ENCODE measurements around the gene CBY1.

The CBY1 gene

DNA sequence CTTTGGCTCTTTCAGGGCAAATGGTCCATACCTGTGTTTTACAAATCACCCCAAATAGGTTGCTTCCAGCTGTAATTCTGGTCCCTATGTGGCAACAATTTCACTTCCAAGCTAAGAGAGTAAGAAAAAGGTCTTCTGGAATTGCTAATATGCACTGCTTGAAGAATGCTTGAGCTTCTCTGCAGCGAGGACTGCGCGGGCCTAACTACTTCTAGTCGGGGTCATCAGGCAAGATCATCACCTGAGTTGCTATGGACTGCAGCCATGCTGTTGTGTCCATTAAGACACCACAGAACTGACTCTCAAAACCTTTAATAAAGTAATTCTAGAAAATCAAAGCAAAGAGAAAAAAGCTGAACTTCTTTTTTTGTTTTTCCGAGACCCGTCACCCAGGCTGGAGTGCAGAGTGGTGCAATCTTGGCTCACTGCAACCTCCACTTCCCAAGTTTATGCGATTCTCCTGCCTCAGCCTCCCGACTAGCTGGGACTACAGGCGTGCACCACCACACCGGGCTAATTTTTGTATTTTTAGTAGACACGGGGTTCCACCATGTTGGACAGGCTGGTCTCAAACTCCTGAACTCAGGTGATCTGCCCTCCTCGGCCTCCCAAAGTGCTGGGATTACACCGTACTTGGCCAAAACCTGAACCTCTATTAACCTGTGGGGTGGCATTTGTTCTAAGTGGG is 42.1 kb downstream of the CBY1 start:
- Histone ChIP-seq H3K4me1 (ENCODE audit: control insufficient read depth, insufficient read depth, low read length) (peaks cover 26% of the 10 kb centered on the region), H3K27ac (ENCODE audit: low read depth, low read length) (no peak overlapping the region), H3K27me3 (ENCODE audit: control insufficient read depth, insufficient read depth, low read length) (no peaks in the 10 kb centered on the region), H3K9ac (ENCODE audit: low read length) (no peak overlapping the region), H3K36me3 (ENCODE audit: control insufficient read depth, insufficient read depth, low read length) (no peaks in the 10 kb centered on the region), H3K4me3 (ENCODE audit: low read length) (peak overlapping the region; percentile 22)

DNA sequence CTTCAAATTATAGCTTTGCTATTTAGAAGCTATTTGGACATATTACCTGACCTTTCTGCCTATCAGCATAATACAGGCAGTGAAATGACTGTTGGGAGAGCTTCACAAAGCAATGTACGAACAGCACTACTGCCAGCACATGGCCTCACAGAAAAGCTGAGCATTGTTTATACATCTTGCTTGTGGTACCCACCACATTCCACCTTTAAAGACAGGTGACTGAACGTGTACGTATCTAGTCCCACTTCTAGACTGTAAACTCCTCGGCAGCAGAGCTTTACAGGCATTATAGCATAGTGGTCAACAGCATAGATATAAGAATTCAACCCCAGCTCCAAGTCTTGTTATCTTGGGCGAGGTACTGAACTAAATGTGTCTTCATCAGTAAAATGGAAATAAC is 42.7 kb downstream of the CBY1 start:
- Histone ChIP-seq H3K27ac (ENCODE audit: low read depth, low read length) (no peak overlapping the region), H3K27me3 (ENCODE audit: control insufficient read depth, insufficient read depth, low read length) (no peaks in the 10 kb centered on the region), H3K36me3 (ENCODE audit: control insufficient read depth, insufficient read depth, low read length) (no peaks in the 10 kb centered on the region), H3K4me1 (ENCODE audit: control insufficient read depth, insufficient read depth, low read length) (peaks cover 26% of the 10 kb centered on the region), H3K9ac (ENCODE audit: low read length) (no peak overlapping the region), H3K4me3 (ENCODE audit: low read length) (peak overlapping the region; percentile 65)

DNA sequence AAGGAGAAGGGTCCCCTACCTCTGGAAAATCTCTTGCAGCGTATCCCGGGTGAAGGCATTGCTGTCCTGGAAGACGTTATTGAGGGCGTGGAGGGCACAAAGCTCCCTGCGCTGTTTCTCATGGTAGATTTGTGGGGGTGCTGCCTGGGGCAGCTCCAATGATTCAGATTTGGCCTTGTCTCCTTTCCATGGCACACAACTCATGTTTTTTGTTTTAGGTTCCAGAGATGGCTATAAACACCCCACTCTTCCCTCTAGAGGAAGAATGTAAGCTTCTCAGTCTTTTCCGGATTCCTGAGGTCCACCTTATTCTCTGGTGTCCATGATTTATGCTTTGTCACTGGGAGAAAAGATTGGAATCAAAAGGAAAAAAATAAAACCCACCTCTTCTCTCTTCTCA is 43.3 kb downstream of the CBY1 start:
- Histone ChIP-seq H3K4me1 (ENCODE audit: control insufficient read depth, insufficient read depth, low read length) (peaks cover 29% of the 10 kb centered on the region), H3K9ac (ENCODE audit: low read length) (peak overlapping the region; percentile 27), H3K27me3 (ENCODE audit: control insufficient read depth, insufficient read depth, low read length) (no peaks in the 10 kb centered on the region), H3K27ac (ENCODE audit: low read depth, low read length) (peak overlapping the region; percentile 93), H3K36me3 (ENCODE audit: control insufficient read depth, insufficient read depth, low read length) (no peaks in the 10 kb centered on the region), H3K4me3 (ENCODE audit: low read length) (peak overlapping the region; percentile 65)

DNA sequence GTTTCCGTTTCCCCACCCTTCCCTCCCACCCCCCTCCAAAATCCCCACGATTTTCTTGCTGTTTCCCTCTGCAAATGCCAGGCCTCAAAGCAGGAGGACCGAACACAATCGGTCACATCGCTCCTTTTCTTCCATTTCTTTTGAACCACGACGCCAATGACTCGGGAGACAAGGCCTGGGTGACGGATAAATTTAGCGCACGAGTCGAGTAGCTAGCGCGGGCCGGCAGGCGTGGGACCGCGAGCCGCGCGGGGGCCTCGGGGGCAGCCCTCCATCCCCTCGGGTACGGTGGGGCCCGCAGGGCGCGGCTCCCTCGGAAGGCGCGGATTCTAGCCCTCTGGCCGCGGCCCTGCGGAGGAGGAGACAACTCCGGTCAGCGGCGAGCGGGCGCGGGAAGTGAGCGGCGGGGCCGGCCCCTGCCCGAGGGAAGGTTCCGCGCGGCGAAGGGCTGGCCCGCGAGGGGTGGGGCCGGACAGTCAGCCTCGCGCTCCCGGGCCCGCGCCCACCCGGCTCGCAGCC is 43.9 kb downstream of the CBY1 start:
- peaks cover 32% of the 10 kb centered on the region for H3K4me1 ChIP-seq (ENCODE audit: control insufficient read depth, insufficient read depth, low read length)
- H3K9ac ChIP-seq (ENCODE audit: low read length) = peak overlapping the region; percentile 47
- no peaks in the 10 kb centered on the region for H3K36me3 ChIP-seq (ENCODE audit: control insufficient read depth, insufficient read depth, low read length)
- peak overlapping the region; percentile 93 for H3K27ac ChIP-seq (ENCODE audit: low read depth, low read length)
- H3K4me3 ChIP-seq (ENCODE audit: low read length) = peak overlapping the region; percentile 65
- H3K27me3 ChIP-seq (ENCODE audit: control insufficient read depth, insufficient read depth, low read length) = no peaks in the 10 kb centered on the region

DNA sequence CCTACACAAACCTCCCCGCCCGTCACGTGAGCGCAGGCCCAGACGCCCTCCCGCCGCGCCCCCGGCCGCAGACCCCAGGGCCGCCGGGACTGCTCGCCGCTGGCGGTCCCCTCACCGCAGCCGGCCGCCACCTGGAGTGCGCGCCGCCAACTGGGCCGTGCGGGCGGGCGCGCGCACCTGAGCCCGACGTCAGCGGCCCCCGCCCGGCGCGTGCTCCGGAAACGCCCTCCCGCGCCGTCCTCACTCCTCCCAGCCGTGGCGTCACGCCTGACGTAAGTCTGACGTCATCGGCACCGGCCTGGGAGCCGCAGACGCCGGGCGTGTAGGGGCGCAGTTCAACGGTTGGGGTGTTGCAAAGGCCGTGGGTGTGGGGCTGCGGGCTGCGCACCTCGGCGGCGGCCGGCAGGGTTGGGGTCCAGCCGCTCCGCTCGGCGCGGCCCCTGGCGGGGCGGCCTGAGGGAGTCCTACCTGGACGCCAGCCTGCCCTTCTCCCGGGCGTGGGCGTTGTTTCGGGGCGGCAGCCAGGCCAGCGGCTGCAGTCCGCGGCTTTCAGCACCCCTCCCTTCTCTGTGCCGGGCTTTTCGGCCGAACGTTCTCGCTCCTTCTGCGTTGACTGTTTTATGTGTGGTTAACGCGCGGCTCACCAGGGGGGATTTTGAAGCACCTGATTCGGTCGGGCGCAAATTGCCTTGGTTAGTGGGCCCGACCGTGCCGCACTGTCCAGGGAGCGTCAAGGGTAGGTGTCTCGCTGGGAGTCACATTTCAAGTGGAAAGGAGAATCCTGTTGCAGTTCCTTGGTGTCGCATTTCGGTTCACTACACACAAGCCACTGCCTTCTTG is 44.6 kb downstream of the CBY1 start, which contains the start of gene JOSD1:
Gene JOSD1 (minus strand): TSS at position 155 of the 840 bp plus-strand sequence. CDS start 956 bp downstream, outside the sequence.
- Histone ChIP-seq H3K27ac (ENCODE audit: low read depth, low read length) (peak within 1 kb of the TSS; percentile 93), H3K27me3 (ENCODE audit: control insufficient read depth, insufficient read depth, low read length) (no peaks in the 10 kb centered on the region), H3K36me3 (ENCODE audit: control insufficient read depth, insufficient read depth, low read length) (no peaks in the 10 kb centered on the region), H3K4me3 (ENCODE audit: low read length) (peak within 1 kb of the TSS; percentile 65), H3K9ac (ENCODE audit: low read length) (peak within 1 kb of the TSS; percentile 88), H3K4me1 (ENCODE audit: control insufficient read depth, insufficient read depth, low read length) (peaks cover 32% of the 10 kb centered on the region)

DNA sequence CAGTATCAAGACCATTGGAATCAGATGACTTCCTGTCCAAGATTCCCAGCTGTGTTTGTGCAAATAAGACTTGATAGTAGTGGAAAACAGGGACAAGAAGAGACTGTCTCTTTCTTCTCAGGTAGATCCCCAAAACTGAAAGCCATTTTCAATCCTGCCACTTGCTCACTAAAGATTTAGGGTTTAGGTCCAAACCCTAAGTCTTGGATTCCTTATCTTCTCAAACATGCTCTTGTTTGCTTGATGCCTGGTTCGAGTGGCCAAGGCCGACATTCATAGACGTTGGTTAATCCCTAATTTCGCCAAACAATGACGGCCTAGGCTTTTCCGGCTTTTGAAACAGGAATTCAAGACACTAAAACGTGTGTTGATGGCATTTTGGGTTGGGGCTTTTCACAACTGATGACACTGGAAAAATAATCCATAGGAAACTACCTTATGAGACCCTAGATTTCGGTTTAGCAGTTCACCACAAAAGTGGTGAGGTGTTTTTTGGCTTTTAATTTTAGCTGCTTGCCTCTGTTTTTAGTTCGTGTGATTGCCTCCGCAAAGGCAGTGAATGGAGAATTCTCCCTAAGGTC is 48.3 kb downstream of the CBY1 start:
- H3K4me3 ChIP-seq (ENCODE audit: low read length) = peak overlapping the region; percentile 45
- peak overlapping the region; percentile 63 for H3K27ac ChIP-seq (ENCODE audit: low read depth, low read length)
- H3K36me3 ChIP-seq (ENCODE audit: control insufficient read depth, insufficient read depth, low read length) = no peaks in the 10 kb centered on the region
- no peaks in the 10 kb centered on the region for H3K27me3 ChIP-seq (ENCODE audit: control insufficient read depth, insufficient read depth, low read length)
- H3K9ac ChIP-seq (ENCODE audit: low read length) = no peak overlapping the region
- H3K4me1 ChIP-seq (ENCODE audit: control insufficient read depth, insufficient read depth, low read length) = peaks cover 19% of the 10 kb centered on the region

DNA sequence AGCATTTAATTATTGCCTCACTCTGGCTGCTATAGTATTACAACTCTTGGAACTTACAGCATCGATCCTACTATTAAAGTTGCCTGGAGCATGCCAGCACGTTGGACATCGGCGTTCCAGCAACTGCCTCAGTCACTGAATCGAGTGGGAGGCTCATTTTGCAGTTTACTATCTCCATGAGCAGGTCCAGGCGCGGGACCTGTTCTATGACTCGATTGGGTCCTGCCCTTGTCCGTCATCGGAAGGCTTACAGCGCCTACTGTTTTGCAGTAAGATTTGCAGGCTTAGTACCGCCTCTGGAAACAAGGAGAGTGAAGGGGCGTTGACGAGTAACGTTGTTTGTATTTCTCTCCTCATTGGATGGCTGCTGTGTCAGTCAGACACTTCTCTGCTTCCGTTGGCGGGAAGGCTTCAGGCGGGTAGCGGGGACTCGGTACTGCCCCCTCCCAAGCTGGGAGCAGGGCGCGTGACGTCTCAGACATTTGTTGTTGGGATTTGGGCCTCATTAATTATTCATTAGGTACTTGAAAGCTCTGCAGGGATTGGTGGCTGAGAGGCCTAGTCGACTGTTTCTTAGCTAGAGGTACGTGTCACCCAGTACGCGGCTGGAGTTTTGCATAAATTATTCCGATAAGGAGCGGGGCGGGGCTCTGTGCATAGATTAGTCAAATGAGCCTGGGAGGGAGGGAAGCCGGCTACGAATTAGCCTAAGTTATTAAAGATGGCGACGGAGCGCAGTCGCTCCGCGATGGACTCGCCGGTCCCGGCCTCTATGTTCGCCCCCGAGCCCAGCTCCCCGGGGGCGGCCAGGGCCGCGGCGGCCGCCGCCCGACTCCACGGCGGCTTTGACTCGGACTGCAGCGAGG is 49.0 kb downstream of the CBY1 start, which contains the start of gene GTPBP1:
Gene GTPBP1 (plus strand): TSS at position 710 of the 866 bp plus-strand sequence. CDS start 12 bp downstream, at position 722.
- Histone ChIP-seq H3K27ac (ENCODE audit: low read depth, low read length) (peak within 1 kb of the TSS; percentile 92), H3K36me3 (ENCODE audit: control insufficient read depth, insufficient read depth, low read length) (no peaks in the 10 kb centered on the region), H3K27me3 (ENCODE audit: control insufficient read depth, insufficient read depth, low read length) (no peaks in the 10 kb centered on the region), H3K4me3 (ENCODE audit: low read length) (peak within 1 kb of the TSS; percentile 83), H3K4me1 (ENCODE audit: control insufficient read depth, insufficient read depth, low read length) (peaks cover 17% of the 10 kb centered on the region), H3K9ac (ENCODE audit: low read length) (peak within 1 kb of the TSS; percentile 89)

DNA sequence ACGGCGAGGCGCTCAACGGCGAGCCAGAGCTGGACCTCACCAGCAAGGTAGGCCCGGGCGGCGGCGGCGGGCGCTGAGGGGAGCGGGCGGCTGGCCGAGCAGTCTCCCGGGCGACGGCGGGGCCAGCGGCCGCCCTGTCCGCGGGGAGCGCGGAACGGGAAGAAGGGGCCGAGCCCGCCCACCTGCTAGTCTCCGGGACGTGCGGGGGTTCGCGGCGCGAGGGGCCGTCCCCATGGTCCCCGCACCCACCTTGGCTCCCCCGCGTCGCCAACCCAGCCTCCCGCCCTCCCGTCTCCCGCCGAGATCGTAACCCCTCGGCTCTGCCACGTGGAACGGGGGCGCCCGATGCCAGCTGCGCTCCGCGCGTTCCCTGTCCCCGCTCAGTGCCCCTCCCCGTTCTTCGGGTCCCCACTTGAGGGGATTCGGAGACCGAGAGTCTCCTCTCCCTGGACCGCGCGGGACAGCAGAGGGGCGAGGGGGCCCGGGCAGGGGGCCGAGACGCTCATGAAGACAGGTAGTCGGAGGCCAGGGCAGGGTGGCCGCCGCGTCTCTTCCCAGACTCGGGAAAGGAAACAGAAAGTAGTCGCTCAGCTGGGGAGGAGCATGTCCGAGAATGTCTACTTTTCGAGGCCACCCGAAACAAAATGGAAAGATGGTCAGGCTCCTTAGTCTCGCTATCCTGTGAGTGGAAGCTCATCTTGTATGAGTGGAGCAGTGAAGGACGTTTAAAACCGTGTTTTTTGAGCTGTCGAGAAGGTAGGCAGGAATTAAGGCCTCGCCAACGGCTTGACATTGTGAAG is 49.9 kb downstream of the CBY1 start:
- H3K27me3 ChIP-seq (ENCODE audit: control insufficient read depth, insufficient read depth, low read length) = no peaks in the 10 kb centered on the region
- no peaks in the 10 kb centered on the region for H3K36me3 ChIP-seq (ENCODE audit: control insufficient read depth, insufficient read depth, low read length)
- H3K4me1 ChIP-seq (ENCODE audit: control insufficient read depth, insufficient read depth, low read length) = peaks cover 17% of the 10 kb centered on the region
- H3K4me3 ChIP-seq (ENCODE audit: low read length) = peak overlapping the region; percentile 83
- H3K27ac ChIP-seq (ENCODE audit: low read depth, low read length) = peak overlapping the region; percentile 92
- H3K9ac ChIP-seq (ENCODE audit: low read length) = peak overlapping the region; percentile 89

DNA sequence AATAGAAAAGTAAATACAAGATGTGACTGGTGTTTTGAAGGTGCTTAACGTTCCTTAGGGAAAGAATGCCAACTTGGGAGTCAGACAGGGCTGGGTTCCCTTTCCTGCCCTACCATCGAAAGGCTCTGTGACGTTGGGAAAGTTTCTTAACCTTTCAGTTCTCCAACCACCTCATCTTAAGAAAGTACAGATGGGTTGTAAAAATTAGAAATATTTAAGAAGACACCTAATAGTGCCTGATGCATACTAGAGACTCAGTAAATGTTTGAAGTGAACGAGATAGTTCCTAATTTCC is 50.4 kb downstream of the CBY1 start:
- Histone ChIP-seq H3K4me3 (ENCODE audit: low read length) (peak overlapping the region; percentile 83), H3K27me3 (ENCODE audit: control insufficient read depth, insufficient read depth, low read length) (no peaks in the 10 kb centered on the region), H3K27ac (ENCODE audit: low read depth, low read length) (peak overlapping the region; percentile 92), H3K4me1 (ENCODE audit: control insufficient read depth, insufficient read depth, low read length) (peaks cover 14% of the 10 kb centered on the region), H3K9ac (ENCODE audit: low read length) (peak overlapping the region; percentile 89), H3K36me3 (ENCODE audit: control insufficient read depth, insufficient read depth, low read length) (no peaks in the 10 kb centered on the region)

DNA sequence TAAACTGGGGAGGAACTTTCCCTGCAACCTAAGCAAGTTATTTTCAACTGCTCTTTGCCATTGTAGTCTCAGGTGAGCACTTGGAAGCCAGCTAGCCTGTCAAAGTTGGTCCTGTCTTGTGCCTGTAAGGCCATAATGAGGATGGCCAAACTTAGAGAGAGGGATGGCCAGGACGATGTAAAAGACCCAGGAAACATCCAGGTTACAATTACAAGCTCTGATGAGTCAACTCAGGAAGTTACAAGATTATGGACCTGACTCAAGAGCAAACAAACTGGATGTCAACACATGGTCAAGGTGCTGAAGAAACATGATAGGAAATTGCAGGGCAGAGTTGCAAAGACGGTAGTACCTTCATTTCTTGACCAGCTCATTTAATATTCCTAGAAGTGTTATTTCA is 50.9 kb downstream of the CBY1 start:
- Histone ChIP-seq H3K36me3 (ENCODE audit: control insufficient read depth, insufficient read depth, low read length) (no peaks in the 10 kb centered on the region), H3K27ac (ENCODE audit: low read depth, low read length) (no peak overlapping the region), H3K4me1 (ENCODE audit: control insufficient read depth, insufficient read depth, low read length) (peaks cover 14% of the 10 kb centered on the region), H3K27me3 (ENCODE audit: control insufficient read depth, insufficient read depth, low read length) (no peaks in the 10 kb centered on the region), H3K4me3 (ENCODE audit: low read length) (peak overlapping the region; percentile 83), H3K9ac (ENCODE audit: low read length) (no peak overlapping the region)

DNA sequence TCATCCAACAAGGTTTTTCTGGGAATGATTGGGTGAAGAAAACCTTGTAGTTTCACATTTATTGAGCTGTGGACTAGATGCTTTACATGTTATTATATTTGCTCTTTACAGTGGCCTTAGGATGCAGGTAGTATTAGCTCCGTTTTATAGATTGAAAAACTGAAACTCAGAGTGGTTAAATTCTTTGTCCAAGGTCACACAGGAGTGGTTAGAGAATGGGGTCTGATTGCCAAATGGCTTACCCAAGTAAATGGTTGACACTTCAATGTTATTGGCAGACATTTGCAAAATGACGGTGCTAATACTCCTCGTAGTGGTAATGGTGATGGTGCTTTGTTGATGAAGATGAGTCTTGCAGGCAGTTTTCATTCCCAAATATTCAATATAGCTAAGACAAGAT is 51.5 kb downstream of the CBY1 start:
- no peaks in the 10 kb centered on the region for H3K36me3 ChIP-seq (ENCODE audit: control insufficient read depth, insufficient read depth, low read length)
- no peak overlapping the region for H3K27ac ChIP-seq (ENCODE audit: low read depth, low read length)
- H3K27me3 ChIP-seq (ENCODE audit: control insufficient read depth, insufficient read depth, low read length) = no peaks in the 10 kb centered on the region
- H3K4me3 ChIP-seq (ENCODE audit: low read length) = peak overlapping the region; percentile 83
- H3K9ac ChIP-seq (ENCODE audit: low read length) = no peak overlapping the region
- peaks cover 14% of the 10 kb centered on the region for H3K4me1 ChIP-seq (ENCODE audit: control insufficient read depth, insufficient read depth, low read length)
